Hepatocyte (in vitro differentiated cells): ENCODE data around the gene PLEKHB2. TPM values are rescaled to one million over a fixed set of nuclear protein-coding genes. Genes with fewer than 3 reads are reported as not detected.

ENCODE experiments used
- DNase-seq: peaks from one replicate; pipeline ENCODE4 v3.0.0-alpha.2; 2016; ENCODE audit warnings: low spot score
- H2AFZ ChIP-seq: fragments of 200-600 bp; sonication (generic); 2 replicates; pipeline ENCODE4 v1.6.0; 2016; ENCODE audit warnings: antibody characterized with exemption, mild to moderate bottlenecking
- H3K27ac ChIP-seq: fragments of 200-600 bp; sonication (generic); 2 replicates; pipeline ENCODE4 v1.5.1; 2016; ENCODE audit warnings: mild to moderate bottlenecking
- H3K27me3 ChIP-seq: fragments of 200-600 bp; sonication (generic); 2 replicates; pipeline ENCODE4 v1.6.1; 2016
- H3K36me3 ChIP-seq: fragments of 200-600 bp; sonication (generic); replicated peaks from 2 replicates; pipeline ENCODE4 v1.5.1; 2016; ENCODE audit warnings: low read depth; ENCODE audit not compliant: insufficient read depth
- H3K4me1 ChIP-seq: fragments of 200-600 bp; sonication (generic); 2 replicates; pipeline ENCODE4 v1.5.1; 2016; ENCODE audit warnings: mild to moderate bottlenecking, moderate library complexity; ENCODE audit not compliant: insufficient read depth
- H3K4me2 ChIP-seq: fragments of 200-600 bp; sonication (generic); 2 replicates; pipeline ENCODE4 v1.6.0; 2016
- H3K4me3 ChIP-seq: fragments of 200-600 bp; sonication (generic); 2 replicates; pipeline ENCODE4 v1.5.1; 2016; ENCODE audit warnings: mild to moderate bottlenecking
- H3K79me2 ChIP-seq: fragments of 200-600 bp; sonication (generic); 2 replicates; pipeline ENCODE4 v1.6.0; 2017; ENCODE audit warnings: mild to moderate bottlenecking
- H3K9me2 ChIP-seq: fragments of 200-600 bp; sonication (generic); replicated peaks from 2 replicates; pipeline ENCODE4 v1.6.0; 2017; ENCODE audit warnings: mild to moderate bottlenecking; ENCODE audit not compliant: insufficient read depth
- H3K9me3 ChIP-seq: fragments of 200-600 bp; sonication (generic); 2 replicates; pipeline ENCODE4 v1.5.1; 2016; ENCODE audit warnings: low read depth, mild to moderate bottlenecking
- H4K20me1 ChIP-seq: fragments of 200-600 bp; sonication (generic); 2 replicates; pipeline ENCODE4 v1.6.0; 2016; ENCODE audit warnings: mild to moderate bottlenecking; ENCODE audit not compliant: insufficient read depth, poor library complexity, severe bottlenecking
- CTCF ChIP-seq: fragments of 200-600 bp; sonication (generic); IDR thresholded peaks from 2 replicates; pipeline ENCODE4 v1.5.1; 2016; ENCODE audit warnings: antibody characterized with exemption, mild to moderate bottlenecking; ENCODE audit not compliant: poor library complexity
- EZH2 ChIP-seq: fragments of 200-600 bp; sonication (generic); IDR thresholded peaks from 2 replicates; pipeline ENCODE4 v1.6.1; 2016; ENCODE audit warnings: antibody characterized with exemption, mild to moderate bottlenecking, borderline replicate concordance
- EZH2phosphoT487 ChIP-seq: fragments of 200-600 bp; sonication (generic); IDR thresholded peaks from one replicate; pipeline ENCODE4 v1.6.1; 2018; ENCODE audit warnings: antibody characterized with exemption, mild to moderate bottlenecking, low read depth, moderate library complexity; ENCODE audit not compliant: unreplicated experiment, severe bottlenecking
- WGBS: methylation state at CpG from one replicate; pipeline ENCODE4 v1.1.6; 2016; ENCODE audit warnings: low lambda C conversion rate; ENCODE audit errors: missing lambda C conversion rate; 5-methylcytosine and 5-hydroxymethylcytosine counted together
- polyA plus RNA-seq: library from polyadenylated mRNA; unstranded; fragments of >200 nt; fragmentation: Nextera tagmentation; extraction: Ambion mirVana; gene quantifications from 2 replicates; pipeline ENCODE4 v1.2.1, GENCODE V29; 2016
- total RNA-seq: library from RNA; depleted of rRNA; stranded (reverse); fragments of >200 nt; gene quantifications from 2 replicates; pipeline ENCODE4 v1.2.3, GENCODE V29; 2014

Gene PLEKHB2
- total and polyA plus RNA-seq, 2 experiments from 2014 or later = 54.0 to 90.4 TPM

GRCh38 chr2:131058214-131058843 is 46.8 kb upstream of the PLEKHB2 start:
- Histone ChIP-seq H3K27ac (no peak overlapping the region), H3K4me1 (no peaks in the 10 kb centered on the region), H3K9me2 (no peaks in the 10 kb centered on the region), H4K20me1 (peaks cover 89% of the 10 kb centered on the region), H3K9me3 (no peaks in the 10 kb centered on the region), H3K36me3 (no peaks in the 10 kb centered on the region), H3K27me3 (no peaks in the 10 kb centered on the region), H3K4me2 (no peak overlapping the region), H2AFZ (no peak overlapping the region), H3K4me3 (no peak overlapping the region), H3K79me2 (peaks cover 95% of the 10 kb centered on the region)
- WGBS = 91% methylated on average over 8 of the region's 8 CpGs
- TF ChIP-seq EZH2 (no peak), EZH2phosphoT487 (no peak), CTCF (no peak)
- no peak for DNase-seq

GRCh38 chr2:131058920-131059319 is 46.2 kb upstream of the PLEKHB2 start:
- no peaks in the 10 kb centered on the region for H3K9me2 ChIP-seq
- no peak overlapping the region for H2AFZ ChIP-seq
- H4K20me1 ChIP-seq = peaks cover 89% of the 10 kb centered on the region
- 96% methylated on average over 4 of the region's 4 CpGs for WGBS
- H3K27me3 ChIP-seq = no peaks in the 10 kb centered on the region
- H3K79me2 ChIP-seq = peaks cover 95% of the 10 kb centered on the region
- H3K9me3 ChIP-seq = no peaks in the 10 kb centered on the region
- H3K4me2 ChIP-seq = no peak overlapping the region
- no peak for TF ChIP-seq EZH2phosphoT487
- TF ChIP-seq CTCF = no peak
- no peaks in the 10 kb centered on the region for H3K36me3 ChIP-seq
- no peak for DNase-seq
- no peaks in the 10 kb centered on the region for H3K4me1 ChIP-seq
- no peak overlapping the region for H3K4me3 ChIP-seq
- no peak overlapping the region for H3K27ac ChIP-seq

GRCh38 chr2:131063501-131064283 is 41.4 kb upstream of the PLEKHB2 start:
- Histone ChIP-seq H3K4me1 (peaks cover 11% of the 10 kb centered on the region), H3K27me3 (no peaks in the 10 kb centered on the region), H3K36me3 (no peaks in the 10 kb centered on the region), H3K27ac (no peak overlapping the region), H3K79me2 (peaks cover 99% of the 10 kb centered on the region), H3K4me3 (no peak overlapping the region), H3K4me2 (no peak overlapping the region), H3K9me2 (no peaks in the 10 kb centered on the region), H3K9me3 (no peaks in the 10 kb centered on the region), H2AFZ (no peak overlapping the region), H4K20me1 (peaks cover 92% of the 10 kb centered on the region)
- no peak for DNase-seq
- TF ChIP-seq EZH2 (no peak), CTCF (no peak), EZH2phosphoT487 (no peak)
- WGBS = 92% methylated on average over 11 of the region's 11 CpGs
